A673 (cell line): Measurements from ENCODE around the gene FARP2. TPM values are rescaled to one million over a fixed set of nuclear protein-coding genes. Genes with fewer than 3 reads are reported as not detected.

Experiments
- BruUV-seq: library from RNA; stranded (reverse); fragments of 400-500 nt; replicated peaks from 2 replicates; lab custom pipeline; 2021; lab: Mats Ljungman, UMichigan
- CTCF ChIA-PET: fragments of 300-600 bp; sonication (Branson Sonifier 250); formaldehyde crosslinking; loops from one replicate; lab custom pipeline; 2022; ENCODE audit warnings: antibody characterized with exemption; lab: Charles Lee
- POLR2A ChIA-PET: fragments of 300-600 bp; sonication (Branson Sonifier 250); formaldehyde crosslinking; loops from one replicate; lab custom pipeline; 2022; ENCODE audit warnings: antibody characterized with exemption; ENCODE audit not compliant: low non-redundant PET; lab: Charles Lee
- DNase-seq: peaks from one replicate; pipeline ENCODE4 v3.0.0-alpha.2; 2015; ENCODE audit warnings: low spot score
- H3K27ac ChIP-seq: fragments of 200-600 bp; sonication (generic); 2 replicates; pipeline ENCODE4 v1.5.1; 2016; ENCODE audit warnings: mixed run types, low read depth, mild to moderate bottlenecking, mixed read lengths, antibody characterized with exemption, low read length; ENCODE audit not compliant: poor library complexity, severe bottlenecking
- H3K27me3 ChIP-seq: fragments of 200-600 bp; sonication (generic); replicated peaks from 2 replicates; pipeline ENCODE4 v1.6.1; 2017; ENCODE audit warnings: mixed run types, low read depth, mild to moderate bottlenecking, mixed read lengths, antibody characterized with exemption, low read length; ENCODE audit not compliant: insufficient read depth, poor library complexity
- H3K36me3 ChIP-seq: fragments of 200-600 bp; sonication (generic); 2 replicates; pipeline ENCODE4 v1.6.1; 2016; ENCODE audit warnings: mixed run types, mild to moderate bottlenecking, mixed read lengths, antibody characterized with exemption, low read length; ENCODE audit not compliant: insufficient read depth, poor library complexity, severe bottlenecking
- H3K4me1 ChIP-seq: fragments of 200-600 bp; sonication (generic); 2 replicates; pipeline ENCODE4 v1.6.1; 2017; ENCODE audit warnings: mixed run types, mild to moderate bottlenecking, mixed read lengths, antibody characterized with exemption, low read length; ENCODE audit not compliant: insufficient read depth, poor library complexity, severe bottlenecking
- H3K4me3 ChIP-seq: fragments of 200-600 bp; sonication (generic); 2 replicates; pipeline ENCODE4 v1.5.1; 2016; ENCODE audit warnings: low read depth, mixed run types, mild to moderate bottlenecking, mixed read lengths, low read length; ENCODE audit not compliant: poor library complexity, severe bottlenecking
- H3K9me3 ChIP-seq: fragments of 200-600 bp; sonication (generic); 2 replicates; pipeline ENCODE4 v1.6.1; 2016; ENCODE audit warnings: mixed run types, low read depth, mild to moderate bottlenecking, mixed read lengths, antibody characterized with exemption, low read length; ENCODE audit not compliant: poor library complexity, severe bottlenecking
- EZH2 ChIP-seq: fragments of 200-600 bp; sonication (generic); IDR thresholded peaks from 2 replicates; pipeline ENCODE4 v1.6.1; 2017; ENCODE audit warnings: borderline replicate concordance, low read depth, mild to moderate bottlenecking, mixed read lengths, antibody characterized with exemption, low read length; ENCODE audit not compliant: poor library complexity, severe bottlenecking
- intact Hi-C: fragments of 100-400 bp; cut with micrococcal nuclease; formaldehyde crosslinking; loops from one replicate; pipeline ENCODE4 v1.10.0; 2022; ENCODE audit not compliant: unreplicated experiment
- total RNA-seq: library from RNA; stranded (reverse); gene quantifications from 2 replicates; pipeline ENCODE4 v1.2.3, GENCODE V29; 2021
- TF ChIP-seq, protein P1 (sequence below): fragments of 300-800, 200-600 bp; sonication (generic); conservative IDR thresholded peaks from 2 replicates; pipeline ENCODE4 v1.5.1; 2017; ENCODE audit warnings: low read depth, mild to moderate bottlenecking, antibody characterized with exemption, low read length, moderate library complexity, mixed read lengths

The FARP2 gene
- total RNA-seq, 1 experiment from 2014 or later, result 53.3 TPM

DNA sequence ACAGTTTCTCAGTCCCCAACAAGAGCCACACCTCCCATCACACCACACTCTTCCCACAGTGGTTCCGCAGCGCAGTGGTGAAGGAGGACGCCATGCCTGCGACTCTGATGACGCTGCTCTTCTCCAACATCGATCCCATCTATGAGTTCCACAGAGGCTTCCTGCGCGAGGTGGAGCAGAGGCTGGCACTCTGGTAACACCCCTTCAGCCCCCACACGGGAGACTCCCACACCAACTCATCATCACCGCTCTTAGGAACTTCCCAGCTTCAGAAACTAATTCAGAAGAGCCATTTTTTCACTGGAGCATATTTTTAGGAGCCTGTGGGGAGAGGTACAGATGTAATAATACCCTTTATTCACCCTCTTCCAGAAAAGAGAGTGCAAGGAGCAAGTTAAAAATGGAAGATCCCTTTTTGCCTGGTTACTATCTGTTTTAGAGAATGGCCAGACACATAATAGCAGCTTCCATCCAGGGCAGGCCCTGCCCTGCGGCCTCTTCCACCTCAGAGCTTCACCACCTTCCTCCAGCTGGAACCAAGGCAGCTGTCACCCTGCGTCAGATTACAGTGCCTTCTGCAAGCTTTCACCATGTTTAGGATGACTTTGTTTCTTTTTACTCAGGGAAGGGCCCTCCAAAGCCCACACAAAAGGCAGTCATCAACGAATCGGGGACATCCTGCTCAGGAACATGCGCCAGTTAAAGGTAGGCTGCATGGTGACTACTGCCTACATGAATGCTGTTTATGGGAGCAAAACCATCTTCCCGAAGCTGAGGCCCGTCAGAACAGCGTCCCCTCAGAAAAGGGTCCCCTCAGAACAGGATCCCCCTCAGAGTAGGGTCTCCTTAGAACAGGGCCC lies 107.4 kb downstream of the FARP2 start:
- H3K9me3 ChIP-seq, result no peaks in the 10 kb centered on the region
- H3K36me3 ChIP-seq, result no peaks in the 10 kb centered on the region
- no peak overlapping the region for H3K4me3 ChIP-seq
- TF ChIP-seq EZH2, result no peak
- TF ChIP-seq, protein P1, sequence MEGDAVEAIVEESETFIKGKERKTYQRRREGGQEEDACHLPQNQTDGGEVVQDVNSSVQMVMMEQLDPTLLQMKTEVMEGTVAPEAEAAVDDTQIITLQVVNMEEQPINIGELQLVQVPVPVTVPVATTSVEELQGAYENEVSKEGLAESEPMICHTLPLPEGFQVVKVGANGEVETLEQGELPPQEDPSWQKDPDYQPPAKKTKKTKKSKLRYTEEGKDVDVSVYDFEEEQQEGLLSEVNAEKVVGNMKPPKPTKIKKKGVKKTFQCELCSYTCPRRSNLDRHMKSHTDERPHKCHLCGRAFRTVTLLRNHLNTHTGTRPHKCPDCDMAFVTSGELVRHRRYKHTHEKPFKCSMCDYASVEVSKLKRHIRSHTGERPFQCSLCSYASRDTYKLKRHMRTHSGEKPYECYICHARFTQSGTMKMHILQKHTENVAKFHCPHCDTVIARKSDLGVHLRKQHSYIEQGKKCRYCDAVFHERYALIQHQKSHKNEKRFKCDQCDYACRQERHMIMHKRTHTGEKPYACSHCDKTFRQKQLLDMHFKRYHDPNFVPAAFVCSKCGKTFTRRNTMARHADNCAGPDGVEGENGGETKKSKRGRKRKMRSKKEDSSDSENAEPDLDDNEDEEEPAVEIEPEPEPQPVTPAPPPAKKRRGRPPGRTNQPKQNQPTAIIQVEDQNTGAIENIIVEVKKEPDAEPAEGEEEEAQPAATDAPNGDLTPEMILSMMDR, result no peak
- no TSS peak for BruUV-seq
- no peaks in the 10 kb centered on the region for H3K4me1 ChIP-seq
- H3K27me3 ChIP-seq, result no peaks in the 10 kb centered on the region
- ChIA-PET CTCF (no interaction called here), POLR2A (interaction anchor here (0.8 kb wide), 1 partner anchor 24 kb away, joined by 6 read pairs; no protein-coding TSS in a partner anchor)
- no peak overlapping the region for H3K27ac ChIP-seq
- intact Hi-C loops, result no loop called here
- DNase-seq, result no peak

DNA sequence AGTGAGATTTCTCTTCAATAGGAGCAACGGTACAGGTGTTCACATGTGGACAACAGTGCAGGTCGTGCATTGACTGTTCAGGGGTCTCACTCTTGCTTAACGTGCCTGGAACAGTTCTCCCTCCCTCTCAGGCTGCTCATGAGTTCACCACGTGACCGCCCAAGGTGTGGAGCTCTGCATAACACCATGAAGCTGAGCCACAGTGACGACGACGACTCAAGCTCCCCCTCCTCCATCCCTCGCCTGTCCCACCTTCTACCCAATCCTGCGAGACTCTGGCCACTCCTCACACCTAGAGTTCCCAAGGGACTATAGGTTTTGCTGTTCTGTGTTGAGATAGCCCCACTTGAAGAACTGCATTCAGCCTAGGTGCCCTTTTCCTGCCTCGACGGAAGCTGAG lies 109.5 kb downstream of the FARP2 start:
- Histone ChIP-seq H3K27me3 (no peaks in the 10 kb centered on the region), H3K9me3 (no peaks in the 10 kb centered on the region), H3K36me3 (no peaks in the 10 kb centered on the region), H3K27ac (no peak overlapping the region), H3K4me1 (no peaks in the 10 kb centered on the region), H3K4me3 (no peak overlapping the region)
- no TSS peak for BruUV-seq
- TF ChIP-seq EZH2, result no peak
- TF ChIP-seq, protein P1, result no peak
- CTCF ChIA-PET, result no interaction called here
- POLR2A ChIA-PET, result no interaction called here
- DNase-seq, result no peak
- intact Hi-C loops, result no loop called here

DNA sequence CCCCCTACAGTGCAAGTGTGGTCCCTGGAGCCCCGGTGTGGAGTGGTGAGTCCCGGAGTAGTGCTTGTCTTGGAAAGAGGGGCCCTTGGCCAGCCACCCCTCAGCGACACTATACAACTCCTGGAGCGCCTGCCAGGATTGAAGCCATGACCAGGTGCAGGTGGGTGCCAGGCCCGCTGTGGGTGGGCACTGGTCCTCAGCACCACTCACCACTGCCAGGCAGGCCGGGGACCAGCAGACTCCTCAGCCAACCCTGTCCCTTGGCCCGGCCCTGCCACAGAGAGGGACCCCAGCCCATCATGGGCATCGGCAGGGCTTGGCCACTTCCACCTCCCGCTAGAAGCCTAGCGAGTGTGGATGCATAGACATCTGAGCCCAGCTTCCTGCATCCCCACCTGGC lies 110.1 kb downstream of the FARP2 start:
- no peak overlapping the region for H3K27ac ChIP-seq
- no peaks in the 10 kb centered on the region for H3K27me3 ChIP-seq
- CTCF ChIA-PET, result no interaction called here
- POLR2A ChIA-PET, result no interaction called here
- BruUV-seq, result no TSS peak
- H3K36me3 ChIP-seq, result no peaks in the 10 kb centered on the region
- no peaks in the 10 kb centered on the region for H3K4me1 ChIP-seq
- no peaks in the 10 kb centered on the region for H3K9me3 ChIP-seq
- no peak for DNase-seq
- intact Hi-C loops, result no loop called here
- no peak for TF ChIP-seq EZH2
- H3K4me3 ChIP-seq, result no peak overlapping the region
